D721Med (cell line): ENCODE results near the gene KNDC1.

Experiments used
- DNase-seq: peaks from one replicate; pipeline ENCODE4 v3.0.0; 2011; ENCODE audit warnings: low spot score; ENCODE audit not compliant: insufficient read length
- FAIRE-seq: peaks from 2 replicates; lab custom pipeline; 2011; peaks lifted over from hg19 to GRCh38; lab: Jason Lieb, UNC
- TF ChIP-seq, protein P1 (sequence below): IDR thresholded peaks from 2 replicates; pipeline ENCODE4 v1.5.1; 2012; ENCODE audit warnings: mild to moderate bottlenecking, control low read depth; ENCODE audit not compliant: insufficient read depth; ENCODE audit errors: missing control alignments

Gene KNDC1

DNA sequence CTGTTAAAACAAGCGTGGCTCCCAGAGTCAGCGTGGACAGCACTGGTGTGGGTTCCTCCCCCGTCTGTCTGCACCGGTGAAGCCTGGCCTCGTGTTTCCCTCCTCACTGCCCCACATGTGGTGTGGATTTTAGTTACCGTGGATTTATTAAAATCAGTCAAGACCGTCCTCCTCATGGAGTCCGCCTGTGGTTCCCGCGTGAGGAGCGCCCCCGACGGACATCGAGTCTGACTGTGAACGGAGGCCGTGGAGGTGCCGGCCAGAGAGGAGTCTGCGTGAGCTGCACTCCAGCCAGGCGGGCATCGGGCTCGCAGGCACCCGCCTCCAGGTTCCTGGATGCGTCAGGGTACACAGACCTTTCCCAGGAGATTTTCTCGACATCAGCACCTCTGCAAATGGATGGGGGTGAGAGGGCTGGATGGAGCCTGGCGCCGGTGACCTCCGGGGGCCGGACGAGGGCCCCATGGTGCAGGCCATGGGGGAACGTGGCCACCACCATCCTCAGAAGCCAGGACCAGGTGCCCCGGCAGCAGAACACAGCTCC lies 43.7 kb downstream of the KNDC1 start:
- DNase-seq (no peak), FAIRE-seq (no peak)
- TF ChIP-seq, protein P1, sequence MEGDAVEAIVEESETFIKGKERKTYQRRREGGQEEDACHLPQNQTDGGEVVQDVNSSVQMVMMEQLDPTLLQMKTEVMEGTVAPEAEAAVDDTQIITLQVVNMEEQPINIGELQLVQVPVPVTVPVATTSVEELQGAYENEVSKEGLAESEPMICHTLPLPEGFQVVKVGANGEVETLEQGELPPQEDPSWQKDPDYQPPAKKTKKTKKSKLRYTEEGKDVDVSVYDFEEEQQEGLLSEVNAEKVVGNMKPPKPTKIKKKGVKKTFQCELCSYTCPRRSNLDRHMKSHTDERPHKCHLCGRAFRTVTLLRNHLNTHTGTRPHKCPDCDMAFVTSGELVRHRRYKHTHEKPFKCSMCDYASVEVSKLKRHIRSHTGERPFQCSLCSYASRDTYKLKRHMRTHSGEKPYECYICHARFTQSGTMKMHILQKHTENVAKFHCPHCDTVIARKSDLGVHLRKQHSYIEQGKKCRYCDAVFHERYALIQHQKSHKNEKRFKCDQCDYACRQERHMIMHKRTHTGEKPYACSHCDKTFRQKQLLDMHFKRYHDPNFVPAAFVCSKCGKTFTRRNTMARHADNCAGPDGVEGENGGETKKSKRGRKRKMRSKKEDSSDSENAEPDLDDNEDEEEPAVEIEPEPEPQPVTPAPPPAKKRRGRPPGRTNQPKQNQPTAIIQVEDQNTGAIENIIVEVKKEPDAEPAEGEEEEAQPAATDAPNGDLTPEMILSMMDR: no peak

DNA sequence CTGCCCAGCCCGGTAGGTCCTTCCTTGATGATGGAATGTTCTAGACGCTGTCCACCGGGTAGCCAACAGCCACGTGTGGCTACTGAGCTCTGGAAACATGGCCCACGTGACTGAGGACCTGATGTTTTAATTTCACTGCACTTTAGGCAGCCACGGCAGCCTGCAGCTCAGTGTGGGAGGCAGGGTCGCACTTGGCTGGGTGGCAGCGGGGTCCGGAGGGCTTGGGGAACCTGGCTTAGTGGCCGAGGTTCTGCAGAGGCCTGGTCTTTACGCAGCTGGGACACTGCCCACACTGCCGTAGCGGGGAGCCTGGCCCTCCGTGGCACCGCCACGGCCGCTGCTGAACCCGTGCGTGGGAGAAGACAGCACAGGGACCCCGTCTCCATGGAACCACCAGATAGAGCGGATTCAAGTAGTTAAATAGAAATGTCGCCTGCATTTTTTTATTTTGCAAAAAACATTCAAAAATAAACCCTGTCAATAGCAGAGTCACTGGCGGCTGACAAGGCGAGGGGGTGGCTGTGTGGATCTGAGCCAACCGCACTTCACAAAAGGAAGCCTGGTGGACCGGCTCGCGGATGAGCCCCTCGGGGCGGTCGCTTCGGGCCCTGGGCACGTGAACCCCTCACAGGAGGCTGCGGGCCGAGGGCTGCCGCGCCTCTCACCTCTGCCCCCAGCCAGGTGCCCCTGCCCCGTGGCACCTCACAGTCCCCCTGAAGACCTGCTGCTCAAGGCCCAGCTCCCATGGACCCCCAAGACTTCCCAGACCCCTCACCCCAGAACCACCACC lies 44.4 kb downstream of the KNDC1 start:
- DNase-seq: no peak
- TF ChIP-seq, protein P1: no peak
- no peak for FAIRE-seq

DNA sequence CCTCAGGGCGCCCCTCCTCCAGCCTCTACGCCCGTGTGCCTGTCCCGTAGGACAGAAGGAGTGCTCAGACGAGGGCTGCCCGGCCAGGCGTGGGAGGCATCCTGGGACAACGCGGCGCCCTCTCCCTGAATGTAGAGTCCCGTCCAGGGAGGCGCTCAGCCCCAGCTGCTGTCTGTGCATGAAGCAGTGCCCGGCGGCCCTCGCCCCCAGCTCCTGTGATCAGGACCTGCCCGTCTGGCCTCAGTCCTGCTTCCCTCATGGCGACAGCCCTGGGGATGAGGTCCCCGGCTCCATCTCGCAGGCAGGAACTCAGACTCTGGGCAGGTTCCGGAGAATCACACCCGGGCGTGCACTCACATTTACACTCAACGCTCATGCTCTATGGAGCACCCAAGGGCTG lies 45.1 kb downstream of the KNDC1 start:
- FAIRE-seq (no peak), DNase-seq (no peak)
- TF ChIP-seq, protein P1: no peak

DNA sequence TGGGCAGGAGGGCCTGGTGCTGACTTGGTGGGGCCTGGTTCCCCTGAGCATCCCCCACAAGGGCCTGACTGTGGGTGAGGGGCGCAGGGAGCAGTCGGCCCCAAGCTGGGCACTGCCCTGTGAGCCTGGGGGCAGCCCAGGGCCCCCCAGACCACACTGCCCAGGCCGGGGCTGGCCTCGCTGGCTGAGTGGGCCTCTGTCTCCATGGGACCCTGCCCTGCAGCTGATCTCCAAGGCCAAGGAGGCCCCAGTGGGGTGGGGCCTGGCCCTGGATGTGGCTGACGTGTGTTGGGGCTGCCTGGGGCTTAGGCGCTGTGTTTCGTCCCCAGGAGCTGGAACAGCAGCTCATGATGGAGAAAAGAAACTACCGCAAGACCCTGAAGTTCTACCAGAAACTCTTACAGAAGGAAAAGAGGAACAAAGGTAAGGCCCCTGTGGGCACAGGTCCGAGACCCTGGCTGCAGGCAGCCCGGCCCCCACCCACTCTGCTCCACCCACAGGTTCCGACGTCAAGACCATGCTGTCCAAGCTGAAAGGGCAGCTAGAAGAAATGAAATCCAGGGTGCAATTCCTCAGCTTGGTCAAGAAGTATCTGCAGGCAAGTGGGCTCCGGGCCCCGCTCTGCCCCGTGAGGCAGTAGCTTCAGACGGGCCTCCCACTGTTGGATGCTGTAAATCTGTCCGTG lies 46.5 kb downstream of the KNDC1 start:
- TF ChIP-seq, protein P1: no peak
- FAIRE-seq: no peak
- no peak for DNase-seq

DNA sequence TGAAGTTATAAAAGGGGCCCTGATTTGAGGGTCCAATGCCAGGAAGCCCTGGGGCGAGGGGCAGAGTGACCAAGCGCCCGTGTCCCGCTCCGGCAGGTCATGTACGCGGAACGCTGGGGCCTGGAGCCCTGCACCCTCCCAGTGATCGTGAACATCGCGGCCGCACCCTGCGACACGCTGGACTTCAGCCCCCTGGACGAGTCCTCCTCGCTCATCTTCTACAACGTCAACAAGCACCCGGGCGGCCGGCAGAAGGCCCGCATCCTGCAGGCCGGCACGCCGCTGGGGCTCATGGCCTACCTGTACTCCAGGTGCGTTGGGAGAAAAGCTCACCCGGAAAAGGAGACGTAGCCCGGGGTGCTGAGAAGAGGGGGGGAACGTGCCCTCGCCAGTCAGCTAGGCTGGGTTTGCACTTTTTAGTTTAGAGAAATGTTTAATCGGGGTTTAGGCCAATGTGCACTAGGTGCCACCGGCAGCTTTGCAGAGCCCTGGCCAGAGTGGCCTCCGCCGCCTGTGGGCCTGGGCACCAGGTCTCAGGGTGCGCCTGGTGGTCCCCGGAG lies 47.1 kb downstream of the KNDC1 start:
- DNase-seq (no peak), FAIRE-seq (no peak)
- TF ChIP-seq, protein P1: no peak

DNA sequence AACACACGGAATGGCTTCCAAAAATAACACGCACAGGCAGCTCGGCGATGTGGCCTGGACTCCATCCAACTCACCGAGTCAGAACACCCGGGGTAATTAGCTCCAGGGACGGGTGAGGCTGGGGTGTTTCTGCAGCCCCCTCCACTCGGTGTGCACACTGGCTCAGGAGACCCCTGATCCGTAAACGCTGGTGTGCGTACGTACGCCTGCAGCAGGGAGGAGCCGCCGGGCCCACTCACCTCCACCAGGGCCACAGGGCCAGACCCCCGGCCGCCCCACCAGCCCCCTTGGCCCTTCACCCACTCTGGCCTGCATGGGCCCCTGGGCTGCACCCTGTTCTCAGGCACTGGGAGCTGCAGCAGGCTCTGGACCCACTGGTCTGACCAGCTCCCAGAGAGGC lies 47.6 kb downstream of the KNDC1 start:
- FAIRE-seq: no peak
- DNase-seq: no peak
- TF ChIP-seq, protein P1: no peak

DNA sequence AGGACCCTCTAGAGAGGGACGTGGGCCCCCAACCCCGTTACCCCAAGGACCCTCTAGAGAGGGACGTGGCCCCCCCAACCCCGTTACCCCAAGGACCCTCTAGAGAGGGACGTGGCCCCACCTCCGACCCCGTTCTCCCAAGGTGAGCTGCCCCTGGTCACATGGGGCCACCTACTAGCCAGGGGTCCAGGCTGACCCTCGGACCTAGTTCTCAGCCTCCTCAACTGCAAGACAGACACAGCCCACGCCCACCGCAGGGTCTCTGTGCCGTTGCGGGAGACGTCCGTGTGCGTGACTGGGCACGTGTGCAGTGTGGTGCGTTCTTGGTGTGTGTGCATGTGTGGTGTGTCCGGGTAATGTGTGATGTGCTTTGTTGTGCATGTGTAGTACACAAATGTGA lies 48.4 kb downstream of the KNDC1 start:
- FAIRE-seq: no peak
- TF ChIP-seq, protein P1: no peak
- no peak for DNase-seq
